ENCODE results near the gene ARHGAP26.

Gene ARHGAP26

DNA sequence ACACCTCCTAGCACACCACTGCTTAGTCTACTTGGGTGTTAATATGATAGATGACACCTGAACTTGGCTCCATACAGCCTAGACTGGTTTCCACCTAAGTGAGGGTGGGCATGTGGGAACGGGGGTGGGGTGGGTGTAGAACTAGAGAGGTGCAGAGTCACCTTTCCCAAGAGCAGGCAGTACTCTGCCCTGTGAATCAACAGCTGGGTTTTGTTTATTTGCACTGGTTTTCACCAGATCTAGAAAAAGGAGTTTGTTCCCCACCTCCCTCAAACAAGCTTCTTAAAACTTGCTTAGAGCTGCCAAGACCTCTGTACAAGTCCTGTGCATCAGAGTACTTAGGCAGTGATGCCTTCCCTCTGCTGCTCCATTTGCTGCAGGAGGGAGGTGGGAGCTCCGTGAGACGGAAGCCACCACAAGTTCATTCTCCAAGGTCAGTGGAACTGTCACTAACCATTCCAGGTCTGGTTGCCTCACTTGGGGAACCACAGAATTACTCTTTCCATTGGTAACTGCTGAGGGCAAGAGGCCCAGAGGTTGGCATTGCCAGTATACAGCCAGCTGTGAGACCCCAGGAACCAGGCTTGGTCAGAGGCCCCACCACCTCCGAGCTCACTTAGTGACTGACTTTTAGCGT lies 469.8 kb downstream of the ARHGAP26 start:
- DNase-seq = no peak

DNA sequence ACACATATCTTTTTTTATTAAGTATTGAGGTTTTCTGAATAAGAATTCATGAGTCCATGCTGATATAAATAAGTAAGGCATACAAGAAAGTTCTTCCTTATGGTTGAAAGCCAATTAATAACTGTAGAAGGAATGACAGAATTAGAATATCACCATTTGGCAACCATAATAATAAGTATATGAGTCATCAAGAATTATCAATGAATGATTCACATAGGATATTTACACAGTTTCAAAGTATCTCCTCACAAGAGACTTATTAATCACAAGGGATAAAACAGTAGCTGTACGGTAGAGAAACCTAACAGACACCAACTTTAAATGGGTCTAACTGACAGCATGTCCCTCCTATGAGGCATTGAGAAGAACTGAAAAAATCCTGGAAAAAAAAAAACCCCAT lies 471.7 kb downstream of the ARHGAP26 start:
- DNase-seq = no peak

DNA sequence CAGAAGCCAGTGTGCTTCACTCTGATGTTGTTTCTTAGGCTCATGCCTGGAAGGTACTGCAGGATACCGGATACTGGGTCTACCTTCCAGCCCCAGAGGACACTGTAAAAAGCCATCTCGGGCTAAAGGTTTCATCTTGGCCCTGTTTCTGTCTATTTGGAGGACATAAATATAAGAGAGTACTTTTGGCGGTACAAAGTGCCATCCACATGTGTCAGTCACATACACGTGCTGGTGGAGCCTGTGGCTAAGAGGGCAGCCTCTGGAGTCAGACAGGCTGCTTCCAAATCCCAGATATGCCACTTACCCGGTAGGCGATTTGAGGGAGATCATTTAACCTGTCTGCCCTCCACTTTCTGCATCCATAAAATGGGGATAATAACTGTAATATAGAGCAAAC lies 472.9 kb downstream of the ARHGAP26 start:
- no peak for DNase-seq

DNA sequence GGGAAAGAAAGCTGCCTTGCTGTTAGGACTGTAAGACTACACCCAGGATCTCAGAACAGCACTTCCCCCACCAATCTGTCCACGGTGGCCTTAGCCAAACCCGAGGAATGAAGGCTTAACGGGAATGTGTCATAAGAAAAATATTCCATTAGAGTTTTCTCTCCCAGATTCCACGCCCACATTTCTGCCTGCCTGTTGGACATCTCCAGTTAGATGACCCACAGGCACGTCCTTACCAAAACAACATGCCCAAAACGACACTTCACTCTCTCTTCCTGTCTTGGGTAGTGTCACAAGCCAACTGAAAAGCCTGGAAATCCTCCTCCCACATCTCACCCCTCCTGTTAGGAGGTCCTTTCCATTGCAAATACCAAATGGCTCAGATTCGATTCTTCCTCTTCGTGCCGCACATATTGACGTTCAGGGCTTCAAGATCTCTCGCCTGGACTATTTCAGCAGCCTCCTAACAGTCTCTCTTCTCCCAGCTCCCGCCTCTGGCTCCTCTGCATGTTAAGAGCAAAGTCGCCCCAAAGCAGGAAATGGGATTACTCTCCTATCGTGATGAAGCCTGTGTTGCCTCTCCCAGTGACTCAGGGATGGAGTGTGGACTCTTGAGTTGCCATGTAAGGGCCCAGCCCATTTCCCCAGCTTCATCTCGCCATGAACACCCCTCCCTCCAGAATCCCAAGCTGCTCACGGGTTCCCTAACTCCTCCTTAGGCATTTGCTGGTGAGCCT lies 474.0 kb downstream of the ARHGAP26 start:
- no peak for DNase-seq

DNA sequence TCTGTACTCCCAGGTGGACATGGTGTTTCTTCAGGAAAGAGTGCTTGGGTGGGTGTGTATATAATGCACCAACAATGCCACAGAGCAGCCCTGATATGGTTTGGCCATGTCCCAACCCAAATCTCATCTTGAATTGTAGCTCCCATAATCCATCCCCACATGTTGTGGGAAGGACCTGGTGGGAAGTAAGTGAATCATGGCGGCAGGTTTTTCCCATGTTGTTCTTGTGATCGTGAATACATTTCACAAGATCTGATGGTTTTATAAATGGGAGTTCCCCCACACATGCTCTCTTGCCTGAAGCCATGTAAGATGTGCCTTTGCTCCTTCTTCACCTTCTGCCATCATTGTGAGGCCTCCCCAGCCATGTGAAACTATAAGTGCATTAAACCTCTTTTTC lies 474.8 kb downstream of the ARHGAP26 start:
- DNase-seq = no peak

DNA sequence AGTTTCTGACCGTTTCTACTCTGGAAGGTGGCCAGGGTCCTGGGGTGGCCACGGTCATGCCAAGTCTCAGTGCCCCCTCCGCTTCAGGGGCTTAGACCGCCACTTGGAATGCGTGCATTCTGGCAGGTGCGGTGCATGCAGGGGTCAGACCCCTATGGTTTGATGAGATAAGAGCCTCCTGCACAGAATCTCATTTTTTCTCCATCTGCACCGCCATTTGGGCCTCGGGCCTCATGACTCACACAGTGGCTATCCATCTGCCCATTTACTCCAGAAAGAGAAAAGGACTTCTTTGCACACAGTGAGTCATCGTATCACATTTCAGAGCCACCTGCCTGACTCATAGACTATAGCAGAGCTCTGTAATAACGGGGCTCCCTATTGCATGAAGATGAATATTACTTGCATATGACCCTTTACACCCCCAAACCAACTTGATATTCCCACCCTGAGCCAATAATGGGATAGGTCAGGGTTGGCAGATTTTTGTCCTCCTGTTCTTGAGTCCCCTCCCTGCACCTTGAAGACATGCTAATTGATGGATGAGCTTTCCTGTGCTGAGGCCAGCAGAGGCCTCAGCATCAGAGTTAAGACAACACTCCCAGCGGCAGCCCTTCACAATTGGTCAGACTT lies 475.9 kb downstream of the ARHGAP26 start:
- no peak for DNase-seq

DNA sequence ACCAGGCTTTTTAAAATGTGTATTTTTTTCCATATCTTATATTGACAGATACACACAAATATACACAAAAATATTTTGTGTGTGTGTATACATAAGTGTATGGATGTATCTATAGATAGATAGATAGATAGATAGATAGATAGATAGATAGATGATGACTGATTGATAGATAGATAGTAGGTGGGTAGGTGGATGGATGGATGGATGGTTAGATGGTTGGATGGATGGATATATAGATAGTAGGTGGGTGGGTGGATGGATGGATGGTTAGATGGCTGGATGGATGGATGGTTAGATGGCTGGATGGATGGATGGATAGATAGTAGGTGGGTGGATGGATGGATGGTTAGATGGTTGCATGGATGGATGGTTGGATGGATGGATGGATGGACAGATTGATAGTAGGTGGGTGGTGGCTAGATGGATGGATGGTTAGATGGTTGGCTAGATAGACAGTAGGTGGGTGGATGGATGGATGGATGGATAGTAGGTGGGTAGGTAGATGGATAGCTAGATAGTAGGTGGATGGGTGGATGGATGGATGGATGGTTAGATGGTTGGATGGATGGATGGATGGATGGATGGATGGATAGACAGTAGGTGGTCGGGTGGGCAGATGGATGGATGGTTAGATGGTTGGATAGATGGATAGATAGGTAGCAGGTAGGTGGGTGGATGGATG lies 477.1 kb downstream of the ARHGAP26 start:
- DNase-seq = no peak

DNA sequence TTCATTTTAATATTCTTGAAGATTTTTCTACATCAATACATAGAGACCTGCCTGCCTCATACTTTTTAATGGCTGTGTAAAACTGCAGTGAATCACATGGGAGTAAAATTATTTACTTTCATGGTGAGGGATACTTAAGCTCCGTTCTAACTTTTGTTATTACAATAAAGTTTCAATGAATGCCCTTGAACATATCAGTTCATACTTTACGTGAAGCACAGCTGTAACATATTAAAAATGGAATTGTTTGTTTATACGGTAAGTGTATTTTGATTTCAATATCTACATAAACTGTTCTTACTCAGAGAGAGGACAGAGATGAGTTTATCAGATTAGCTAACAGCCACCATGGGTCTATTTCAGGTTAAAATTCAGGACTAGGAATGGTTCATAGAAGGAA lies 478.2 kb downstream of the ARHGAP26 start:
- DNase-seq = no peak

DNA sequence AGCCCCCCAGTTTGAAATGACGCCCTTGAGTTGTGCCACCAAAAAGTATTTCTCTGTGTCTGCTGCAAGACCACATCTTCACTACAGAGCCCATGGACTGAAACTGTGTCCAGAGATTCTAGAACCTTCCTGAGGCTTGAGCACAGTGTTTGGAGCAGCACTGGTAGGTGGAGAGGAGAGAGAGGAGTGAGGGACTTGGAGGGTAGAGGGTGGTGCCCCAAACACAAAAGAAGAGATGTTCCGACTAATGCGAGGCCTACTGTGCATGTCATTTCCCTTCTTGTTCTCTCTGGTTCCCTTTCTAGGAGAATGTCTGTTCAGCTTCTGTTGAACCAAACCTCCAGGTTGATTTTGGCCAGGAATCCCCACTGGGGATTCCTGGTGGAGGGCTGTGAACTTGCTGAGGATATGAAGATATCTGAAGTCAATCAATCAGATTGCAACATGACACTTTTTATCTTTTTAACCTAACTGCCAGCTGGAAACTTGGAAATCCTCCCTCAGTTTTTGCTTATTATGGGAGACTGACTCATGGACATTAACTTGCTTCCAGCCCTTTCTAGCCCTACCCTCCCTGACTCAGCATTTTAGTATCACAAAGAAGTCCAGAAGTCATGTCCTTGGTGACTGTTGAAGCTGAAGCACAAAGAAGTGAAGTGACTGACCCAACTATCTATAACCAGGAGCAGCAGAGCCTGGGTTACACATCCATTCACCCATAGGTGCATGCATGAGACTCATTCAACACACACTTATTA lies 478.8 kb downstream of the ARHGAP26 start:
- DNase-seq = no peak

DNA sequence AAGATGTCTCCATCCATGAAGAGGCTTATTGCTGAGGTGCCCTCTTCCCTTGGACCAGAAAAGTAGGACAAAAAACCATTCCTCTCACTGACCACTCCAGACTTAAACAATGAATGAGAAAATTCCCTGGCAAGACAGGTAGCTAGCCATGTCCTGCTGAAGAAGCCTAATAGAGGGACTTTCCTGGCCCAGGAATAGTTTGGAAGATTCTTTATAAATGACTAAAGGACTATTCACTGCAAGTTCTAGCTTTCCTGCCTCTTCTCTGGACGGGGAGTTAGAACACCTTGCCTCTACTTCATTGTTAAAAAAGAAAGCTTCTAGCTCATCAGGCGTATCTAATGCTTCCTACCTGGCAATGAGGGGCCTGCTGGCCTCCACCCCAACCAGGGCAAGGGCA lies 479.7 kb downstream of the ARHGAP26 start:
- DNase-seq = no peak

DNA sequence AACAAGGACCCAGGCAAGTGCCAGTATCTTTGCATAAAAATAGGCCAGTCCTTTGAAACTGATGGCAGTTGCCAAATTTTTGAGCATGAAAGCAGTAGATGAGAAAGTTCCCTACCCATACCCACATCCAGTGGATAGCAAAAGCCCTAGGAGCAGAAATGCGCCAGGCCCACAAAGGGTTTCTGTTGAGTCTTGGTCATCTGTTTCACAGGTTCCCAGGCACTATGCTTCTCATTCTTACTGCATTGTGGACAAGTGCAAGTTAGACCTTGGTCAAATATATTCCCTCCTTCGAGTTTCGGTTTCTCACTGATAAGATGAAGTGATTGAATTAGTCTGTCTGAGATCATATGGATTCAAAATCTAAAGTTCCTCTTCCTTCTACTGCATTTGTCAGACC lies 481.0 kb downstream of the ARHGAP26 start:
- DNase-seq = no peak

DNA sequence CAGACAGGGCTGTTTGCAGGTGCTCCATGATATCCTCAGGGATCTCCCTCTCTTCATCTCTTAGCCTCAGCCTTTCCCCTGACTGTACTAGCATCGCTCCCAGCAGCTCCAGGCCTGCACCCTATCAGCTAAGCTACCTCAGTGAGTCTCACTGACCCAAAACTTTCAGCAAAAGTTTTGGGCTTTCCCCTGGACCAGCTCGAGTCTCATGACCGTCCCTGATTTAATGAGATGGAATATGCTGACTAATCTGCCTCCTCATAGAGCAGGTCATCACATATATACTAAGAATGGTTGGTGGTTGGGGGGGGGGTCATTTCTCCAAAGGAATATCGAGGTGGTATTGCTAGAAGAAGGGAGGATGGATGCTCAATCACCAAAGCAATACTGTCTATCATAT lies 481.8 kb downstream of the ARHGAP26 start:
- no peak for DNase-seq

DNA sequence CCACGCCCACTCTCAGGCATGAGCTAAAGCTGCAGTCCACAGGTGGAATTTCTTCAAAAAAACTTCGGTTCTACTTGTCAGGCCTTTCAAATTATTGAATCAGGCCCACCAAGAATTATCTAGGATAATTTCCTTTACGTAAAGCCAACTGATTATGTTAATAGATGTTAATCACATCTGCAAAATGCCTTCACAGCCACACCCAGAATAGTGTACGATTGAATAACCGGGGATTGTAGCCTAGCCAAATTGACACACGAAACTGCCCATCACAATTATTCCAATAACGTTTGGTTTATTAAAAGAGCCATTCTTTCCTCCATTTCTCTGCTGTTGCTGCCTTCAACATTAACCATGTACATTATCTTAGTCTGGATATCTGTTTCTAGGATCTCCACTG lies 484.6 kb downstream of the ARHGAP26 start:
- no peak for DNase-seq

DNA sequence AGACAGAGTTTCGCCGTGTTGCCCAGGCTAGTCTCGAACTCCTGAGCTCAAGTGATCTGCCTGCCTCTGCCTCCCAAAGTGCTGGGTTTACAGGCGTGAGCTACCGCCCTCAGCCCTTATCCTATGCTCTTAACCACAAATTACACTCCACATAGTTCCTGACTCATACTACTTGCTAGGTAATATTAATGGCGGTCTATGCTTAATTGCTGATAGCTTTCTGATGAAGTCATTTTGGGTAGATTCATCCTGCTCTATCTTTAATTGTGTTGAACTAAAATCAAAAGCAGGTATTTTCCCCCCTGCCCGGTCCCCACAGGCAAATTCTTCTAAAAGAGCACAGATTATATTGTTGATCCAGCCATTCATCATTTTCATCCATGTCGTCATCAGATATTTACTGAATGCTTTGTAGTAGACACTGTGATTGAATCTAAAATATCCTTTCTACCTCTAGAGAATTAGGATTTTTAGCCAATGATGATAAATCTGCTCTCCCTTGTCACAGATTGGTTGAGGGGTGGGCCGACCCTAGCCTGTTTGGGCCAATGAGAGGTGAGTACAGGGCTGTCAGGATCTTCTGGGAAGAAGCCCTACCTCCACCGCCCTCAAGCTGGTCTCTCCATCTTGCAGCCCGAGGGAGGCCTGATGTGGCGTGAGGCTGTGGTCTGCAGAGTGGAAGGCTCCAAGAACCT lies 488.5 kb downstream of the ARHGAP26 start:
- no peak for DNase-seq

DNA sequence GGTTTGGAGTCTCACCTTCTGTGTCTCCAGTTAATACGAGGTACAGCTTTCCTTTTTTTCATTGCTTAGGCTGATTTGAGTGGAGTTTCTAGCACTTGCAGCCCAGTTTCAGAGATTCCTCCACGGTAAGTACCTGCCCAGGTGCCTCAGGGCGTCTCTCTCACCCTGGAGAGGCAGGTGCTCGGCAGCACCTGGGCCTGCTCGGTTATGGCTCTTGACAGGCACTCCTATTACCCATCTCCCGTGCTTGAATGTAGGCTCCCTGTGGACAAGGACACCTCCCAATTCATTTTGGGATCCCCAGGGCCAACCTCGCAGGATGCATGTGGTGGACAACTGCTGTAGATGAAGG lies 489.1 kb downstream of the ARHGAP26 start:
- no peak for DNase-seq

DNA sequence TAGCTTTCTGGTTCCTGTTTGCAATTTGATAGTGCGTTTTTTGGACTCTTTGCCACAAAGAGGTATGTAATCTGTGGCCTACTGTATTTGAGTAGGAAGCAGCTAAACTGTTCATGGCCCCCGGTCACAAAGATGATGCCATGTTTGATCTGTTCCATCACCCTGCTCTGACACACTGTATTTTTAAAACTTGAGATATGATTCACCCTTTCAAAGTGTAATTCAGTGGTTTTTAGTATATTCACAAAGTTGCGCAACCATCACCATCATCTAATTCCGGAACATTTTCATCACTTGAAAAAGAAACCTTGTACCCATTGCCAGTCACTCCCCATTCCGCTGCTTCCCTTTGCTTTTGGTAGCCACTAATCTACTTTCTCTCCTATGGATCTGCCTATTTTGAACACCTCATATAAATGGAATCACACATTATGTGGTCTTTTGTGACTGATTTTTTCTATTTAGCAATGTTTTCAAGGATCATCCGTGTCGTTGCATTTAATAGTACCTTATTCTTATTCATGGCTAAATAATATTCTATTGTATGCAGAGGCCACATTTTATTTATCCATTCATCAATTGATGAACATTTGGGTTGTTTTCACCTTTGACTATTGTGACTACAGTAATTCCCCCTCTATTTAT lies 491.7 kb downstream of the ARHGAP26 start:
- no peak for DNase-seq

DNA sequence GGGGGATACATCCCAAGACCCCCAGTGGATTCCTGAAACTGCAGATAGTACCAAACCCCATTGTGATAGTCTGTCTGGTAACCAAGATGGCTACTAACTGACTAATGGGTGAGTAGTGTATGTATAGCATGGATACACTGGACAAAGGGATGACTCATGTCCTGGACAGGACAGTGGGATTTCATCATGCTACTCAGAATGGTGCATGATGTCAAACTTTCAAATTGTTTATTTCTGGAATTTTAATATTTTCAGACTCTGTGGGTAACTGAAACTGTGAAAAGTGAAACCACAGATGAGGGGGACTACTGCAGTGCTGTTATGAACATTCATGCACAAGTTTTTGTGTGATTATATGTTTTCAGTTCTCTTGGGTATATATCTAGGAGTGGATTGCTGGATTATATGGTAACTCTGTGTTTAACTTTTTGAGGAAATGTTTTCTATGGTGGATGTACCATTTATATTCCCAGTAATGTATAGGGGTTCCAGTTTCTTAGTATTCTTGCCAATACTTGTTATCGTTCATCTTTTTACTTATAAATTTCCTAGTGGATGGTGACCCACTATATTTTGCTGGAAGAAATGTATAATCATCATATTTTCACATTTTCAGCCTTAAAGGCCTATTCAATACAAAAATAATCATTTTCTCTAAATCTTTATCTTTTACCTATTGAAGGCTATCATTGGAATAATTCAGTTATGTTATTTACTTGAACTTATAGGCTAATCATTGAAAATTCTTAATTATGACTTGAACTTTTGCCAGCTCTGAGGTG lies 492.4 kb downstream of the ARHGAP26 start:
- DNase-seq = no peak

DNA sequence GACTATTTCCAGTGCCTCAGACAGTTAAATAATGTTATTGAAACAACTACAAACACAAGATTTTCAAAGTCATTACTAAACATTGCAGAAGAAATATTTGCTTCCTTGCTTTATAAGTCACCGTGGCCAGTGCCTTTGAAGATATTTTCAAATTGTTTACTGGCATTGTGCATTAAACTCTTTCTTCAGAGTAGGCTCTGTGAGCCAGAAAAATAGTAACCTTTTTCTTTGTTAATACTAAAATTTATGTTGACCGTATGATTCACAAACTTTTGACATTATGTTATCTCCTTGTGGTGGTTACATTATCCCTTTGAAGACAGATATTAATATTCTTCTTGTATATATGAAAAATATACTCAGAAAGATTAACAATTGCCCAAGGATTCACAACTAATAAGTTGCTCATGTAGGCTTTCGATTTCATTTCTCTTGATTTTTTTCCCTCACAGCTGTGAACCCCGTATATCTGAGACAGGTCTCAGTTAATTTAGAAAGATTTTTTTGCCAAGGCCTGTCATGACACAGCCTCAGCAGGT lies 493.2 kb downstream of the ARHGAP26 start:
- DNase-seq = no peak

DNA sequence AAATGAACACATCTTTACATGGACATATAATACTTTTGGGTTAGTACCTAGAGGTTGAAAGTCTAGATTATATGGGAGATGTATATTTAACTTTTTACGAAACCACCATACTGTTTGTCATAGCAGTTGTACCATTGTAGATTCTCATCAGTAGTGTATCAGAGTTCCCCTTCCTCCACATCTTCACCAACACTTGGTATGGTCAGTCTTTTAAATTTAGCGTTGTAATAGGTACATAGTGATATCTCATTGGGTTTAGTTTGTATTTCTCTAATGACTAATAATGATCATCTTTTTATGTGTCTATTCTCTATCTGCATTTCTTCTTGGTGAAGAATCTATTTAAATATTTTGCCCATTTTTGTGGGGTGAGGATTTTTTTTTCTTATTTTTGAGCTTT lies 495.8 kb downstream of the ARHGAP26 start:
- DNase-seq = no peak

DNA sequence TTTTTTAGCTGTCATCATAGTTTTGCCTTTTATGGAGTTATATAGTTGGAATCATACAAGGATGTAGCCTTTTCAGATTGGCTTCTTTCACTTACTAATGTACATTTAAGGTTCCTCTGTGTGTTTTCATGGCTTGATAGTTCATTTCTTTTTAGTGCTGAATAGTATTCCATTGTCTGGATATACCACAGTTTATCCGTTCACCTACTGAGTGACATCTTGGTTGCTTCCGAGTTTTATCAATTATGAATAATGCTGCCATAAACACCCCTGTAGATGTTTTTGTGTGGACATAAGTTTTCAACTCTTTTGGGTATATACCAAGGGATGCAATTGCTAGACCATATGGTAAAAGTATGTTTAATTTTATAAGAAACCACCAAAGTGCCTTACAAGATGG lies 497.0 kb downstream of the ARHGAP26 start:
- no peak for DNase-seq

DNA sequence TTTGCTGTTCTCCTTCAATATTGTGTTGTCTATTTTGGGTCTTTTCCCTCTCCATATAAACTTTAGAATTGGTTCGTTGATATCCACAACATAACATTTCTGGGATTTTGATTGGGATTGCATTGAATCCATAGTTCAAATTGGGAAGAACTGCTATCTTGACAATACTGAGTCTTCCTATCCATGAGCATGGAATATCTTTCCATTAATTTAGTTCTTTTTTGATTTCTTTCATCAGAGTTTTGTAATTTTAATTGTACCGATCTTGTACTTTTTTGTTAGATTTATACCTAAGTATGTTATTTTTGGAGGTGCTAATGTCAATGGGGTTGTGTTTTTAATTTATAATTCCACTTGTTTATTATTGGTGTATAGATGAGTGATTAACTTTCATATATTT lies 498.2 kb downstream of the ARHGAP26 start:
- no peak for DNase-seq

All from NCI-H1105 treated with DMSO at 0.1 percent for 48 hours (cell line).